Panc1 (cell line): ENCODE data around the gene DIP2C. TPM values are rescaled to one million over a fixed set of nuclear protein-coding genes. Genes with fewer than 3 reads are reported as not detected.

Experiments
- ATAC-seq: fragments of 200-7000 bp; cut with Tn5 transposase; 2 replicates; pipeline ENCODE4 v1.9.1; 2020; ENCODE audit warnings: mild to moderate bottlenecking, moderate library complexity
- BruUV-seq: library from RNA; stranded (reverse); fragments of 400-500 nt; replicated peaks from 2 replicates; lab custom pipeline; 2021; lab: Mats Ljungman, UMichigan
- CTCF ChIA-PET: fragments of 300-600 bp; sonication (Branson Sonifier 250); formaldehyde crosslinking; loops from one replicate; lab custom pipeline; 2022; ENCODE audit warnings: antibody characterized with exemption; lab: Charles Lee
- POLR2A ChIA-PET: fragments of 300-600 bp; sonication (Branson Sonifier 250); formaldehyde crosslinking; loops from one replicate; lab custom pipeline; 2022; ENCODE audit warnings: antibody characterized with exemption; lab: Charles Lee
- DNase-seq: peaks from one replicate; pipeline ENCODE4 v3.0.0-alpha.2; 2010; ENCODE audit warnings: low read depth, low spot score
- H3K27ac ChIP-seq: 2 replicates; pipeline ENCODE4 v1.5.1; 2011; ENCODE audit warnings: mild to moderate bottlenecking, low read length, inconsistent platforms
- H3K27me3 ChIP-seq: fragments of 200-500 bp; sonication (Bioruptor generic); 2 replicates; pipeline ENCODE4 v1.6.0; 2014; ENCODE audit warnings: low read length, inconsistent platforms; ENCODE audit not compliant: control insufficient read depth, insufficient read depth
- H3K36me3 ChIP-seq: fragments of 200-500 bp; sonication (Bioruptor generic); 2 replicates; pipeline ENCODE4 v1.5.1; 2014; ENCODE audit warnings: inconsistent platforms, mild to moderate bottlenecking, low read length, moderate library complexity; ENCODE audit not compliant: control insufficient read depth, insufficient read depth
- H3K4me1 ChIP-seq: 2 replicates; pipeline ENCODE4 v1.5.1; 2011; ENCODE audit warnings: inconsistent platforms, mild to moderate bottlenecking, low read length, moderate library complexity; ENCODE audit not compliant: control insufficient read depth, insufficient read depth
- H3K4me3 ChIP-seq, 2 experiments: 2 replicates each; pipeline ENCODE4 v1.5.1; 2011 to 2012; ENCODE audit warnings: low read depth in 2 of 2, low read length in 2 of 2, mild to moderate bottlenecking in 2 of 2, inconsistent platforms in 1 of 2, moderate library complexity in 1 of 2
- H3K9me3 ChIP-seq: fragments of 200-500 bp; sonication (Bioruptor generic); 2 replicates; pipeline ENCODE4 v1.5.1; 2014; ENCODE audit warnings: low read depth, mild to moderate bottlenecking, inconsistent platforms, low read length, moderate library complexity; ENCODE audit not compliant: control insufficient read depth, insufficient read depth
- POLR2AphosphoS5 ChIP-seq: IDR thresholded peaks from 2 replicates; pipeline ENCODE4 v1.6.1; 2012; ENCODE audit warnings: mild to moderate bottlenecking, low read depth, low read length, moderate library complexity
- SIN3A ChIP-seq: IDR thresholded peaks from 2 replicates; pipeline ENCODE4 v1.6.1; 2012; ENCODE audit warnings: low read depth, mild to moderate bottlenecking, low read length, moderate library complexity, borderline replicate concordance; ENCODE audit not compliant: insufficient read depth
- TCF7L2 ChIP-seq: IDR thresholded peaks from 2 replicates; pipeline ENCODE4 v1.6.1; 2011; ENCODE audit warnings: mild to moderate bottlenecking, low read depth, low read length, inconsistent platforms
- in situ Hi-C: cut with HindIII; loops from 2 replicates; pipeline ENCODE4 v1.10.0; 2016; ENCODE audit warnings: low sequenced_read_pairs, low pct_unique_long_range_greater_than_20kb
- intact Hi-C: fragments of 100-400 bp; cut with micrococcal nuclease; formaldehyde crosslinking; loops from one replicate; pipeline ENCODE4 v1.10.0; 2022; ENCODE audit not compliant: unreplicated experiment
- total RNA-seq: library from RNA; stranded (reverse); gene quantifications from one replicate; pipeline ENCODE4 v1.2.1, GENCODE V29; 2021; ENCODE audit not compliant: unreplicated experiment
- TF ChIP-seq, protein P1 (sequence below), 2 experiments: IDR thresholded peaks; 2 replicates each; pipeline ENCODE4 v1.6.1; 2011 to 2012; ENCODE audit warnings: low read depth in 2 of 2, control low read depth in 1 of 2, low read length in 1 of 2, mild to moderate bottlenecking in 1 of 2, moderate library complexity in 1 of 2; ENCODE audit not compliant: insufficient read depth in 1 of 2
- TF ChIP-seq, protein P2 (sequence below): fragments of 450-650 bp; IDR thresholded peaks from 2 replicates; pipeline ENCODE4 v1.5.1; 2017; ENCODE audit warnings: mild to moderate bottlenecking

Gene DIP2C
- total RNA-seq, 1 experiment from 2014 or later: 13.2 TPM

DNA sequence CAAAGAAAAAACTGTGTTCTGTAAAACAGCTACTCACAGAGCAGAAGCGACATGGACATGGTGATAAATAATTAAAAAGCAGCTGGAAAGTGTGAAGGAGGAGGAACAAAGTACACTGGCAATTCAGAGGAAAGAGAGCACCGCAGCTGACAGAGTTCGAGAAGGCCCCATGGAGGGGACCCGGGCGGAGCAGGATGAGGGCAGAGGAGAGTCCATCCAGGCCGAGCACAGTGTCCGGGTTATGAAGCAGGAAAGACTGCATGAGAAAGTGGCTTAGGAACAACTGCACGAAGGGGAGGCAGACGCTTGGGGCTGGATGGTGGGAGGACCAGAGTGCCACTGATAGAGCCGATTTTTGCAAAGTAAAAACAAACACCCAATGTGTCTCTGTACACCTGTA lies 368.7 kb downstream of the DIP2C start:
- ChIA-PET CTCF (no interaction called here), POLR2A (no interaction called here)
- no peak for ATAC-seq
- Histone ChIP-seq H3K4me3 (no peak overlapping the region), H3K4me1 (no peaks in the 10 kb centered on the region; the same call in 1 of the 2 replicates), H3K36me3 (no peaks in the 10 kb centered on the region), H3K27me3 (no peaks in the 10 kb centered on the region), H3K27ac (no peak overlapping the region), H3K9me3 (no peaks in the 10 kb centered on the region)
- BruUV-seq: no TSS peak
- DNase-seq: no peak
- TF ChIP-seq, protein P1, sequence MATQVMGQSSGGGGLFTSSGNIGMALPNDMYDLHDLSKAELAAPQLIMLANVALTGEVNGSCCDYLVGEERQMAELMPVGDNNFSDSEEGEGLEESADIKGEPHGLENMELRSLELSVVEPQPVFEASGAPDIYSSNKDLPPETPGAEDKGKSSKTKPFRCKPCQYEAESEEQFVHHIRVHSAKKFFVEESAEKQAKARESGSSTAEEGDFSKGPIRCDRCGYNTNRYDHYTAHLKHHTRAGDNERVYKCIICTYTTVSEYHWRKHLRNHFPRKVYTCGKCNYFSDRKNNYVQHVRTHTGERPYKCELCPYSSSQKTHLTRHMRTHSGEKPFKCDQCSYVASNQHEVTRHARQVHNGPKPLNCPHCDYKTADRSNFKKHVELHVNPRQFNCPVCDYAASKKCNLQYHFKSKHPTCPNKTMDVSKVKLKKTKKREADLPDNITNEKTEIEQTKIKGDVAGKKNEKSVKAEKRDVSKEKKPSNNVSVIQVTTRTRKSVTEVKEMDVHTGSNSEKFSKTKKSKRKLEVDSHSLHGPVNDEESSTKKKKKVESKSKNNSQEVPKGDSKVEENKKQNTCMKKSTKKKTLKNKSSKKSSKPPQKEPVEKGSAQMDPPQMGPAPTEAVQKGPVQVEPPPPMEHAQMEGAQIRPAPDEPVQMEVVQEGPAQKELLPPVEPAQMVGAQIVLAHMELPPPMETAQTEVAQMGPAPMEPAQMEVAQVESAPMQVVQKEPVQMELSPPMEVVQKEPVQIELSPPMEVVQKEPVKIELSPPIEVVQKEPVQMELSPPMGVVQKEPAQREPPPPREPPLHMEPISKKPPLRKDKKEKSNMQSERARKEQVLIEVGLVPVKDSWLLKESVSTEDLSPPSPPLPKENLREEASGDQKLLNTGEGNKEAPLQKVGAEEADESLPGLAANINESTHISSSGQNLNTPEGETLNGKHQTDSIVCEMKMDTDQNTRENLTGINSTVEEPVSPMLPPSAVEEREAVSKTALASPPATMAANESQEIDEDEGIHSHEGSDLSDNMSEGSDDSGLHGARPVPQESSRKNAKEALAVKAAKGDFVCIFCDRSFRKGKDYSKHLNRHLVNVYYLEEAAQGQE (IDR thresholded peaks at IDR 0.05; ENCODE audit: insufficient read depth in 1 of 2, low read depth in 2 of 2, low read length in 1 of 2): no peak
- no peak for TF ChIP-seq SIN3A
- no peak for TF ChIP-seq POLR2AphosphoS5
- TF ChIP-seq, protein P2, sequence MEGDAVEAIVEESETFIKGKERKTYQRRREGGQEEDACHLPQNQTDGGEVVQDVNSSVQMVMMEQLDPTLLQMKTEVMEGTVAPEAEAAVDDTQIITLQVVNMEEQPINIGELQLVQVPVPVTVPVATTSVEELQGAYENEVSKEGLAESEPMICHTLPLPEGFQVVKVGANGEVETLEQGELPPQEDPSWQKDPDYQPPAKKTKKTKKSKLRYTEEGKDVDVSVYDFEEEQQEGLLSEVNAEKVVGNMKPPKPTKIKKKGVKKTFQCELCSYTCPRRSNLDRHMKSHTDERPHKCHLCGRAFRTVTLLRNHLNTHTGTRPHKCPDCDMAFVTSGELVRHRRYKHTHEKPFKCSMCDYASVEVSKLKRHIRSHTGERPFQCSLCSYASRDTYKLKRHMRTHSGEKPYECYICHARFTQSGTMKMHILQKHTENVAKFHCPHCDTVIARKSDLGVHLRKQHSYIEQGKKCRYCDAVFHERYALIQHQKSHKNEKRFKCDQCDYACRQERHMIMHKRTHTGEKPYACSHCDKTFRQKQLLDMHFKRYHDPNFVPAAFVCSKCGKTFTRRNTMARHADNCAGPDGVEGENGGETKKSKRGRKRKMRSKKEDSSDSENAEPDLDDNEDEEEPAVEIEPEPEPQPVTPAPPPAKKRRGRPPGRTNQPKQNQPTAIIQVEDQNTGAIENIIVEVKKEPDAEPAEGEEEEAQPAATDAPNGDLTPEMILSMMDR: no peak
- no peak for TF ChIP-seq TCF7L2
- intact Hi-C loops: no loop called here
- in situ Hi-C loops: no loop called here

DNA sequence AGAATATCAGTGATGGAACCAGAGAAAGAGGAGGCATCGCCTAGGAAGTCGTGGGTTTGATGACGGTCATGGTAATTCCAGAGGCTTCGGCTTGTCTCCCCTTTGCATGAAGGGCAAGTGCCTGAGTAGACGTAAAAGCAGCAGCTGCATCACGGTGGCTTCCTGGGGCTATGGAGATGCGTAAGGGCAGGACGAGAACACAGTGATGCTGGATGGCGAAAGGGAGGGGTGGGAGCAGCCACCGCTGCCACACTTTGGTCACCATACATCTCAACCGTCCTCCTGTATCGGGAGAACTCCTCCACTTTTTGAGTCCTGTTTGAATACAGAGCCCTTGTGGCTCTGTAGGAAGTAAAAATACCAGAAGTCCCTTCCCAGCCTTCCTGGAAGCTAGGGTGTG lies 371.5 kb downstream of the DIP2C start:
- H3K9me3 ChIP-seq: no peaks in the 10 kb centered on the region
- H3K27ac ChIP-seq: no peak overlapping the region
- intact Hi-C loops: no loop called here
- H3K36me3 ChIP-seq: no peaks in the 10 kb centered on the region
- no peak for TF ChIP-seq SIN3A
- TF ChIP-seq, protein P2: no peak
- no peak for TF ChIP-seq TCF7L2
- no peak for TF ChIP-seq POLR2AphosphoS5
- TF ChIP-seq, protein P1 (IDR thresholded peaks at IDR 0.05; ENCODE audit: insufficient read depth in 1 of 2, low read depth in 2 of 2, low read length in 1 of 2): no peak
- H3K4me1 ChIP-seq: no peaks in the 10 kb centered on the region
- ChIA-PET POLR2A (no interaction called here), CTCF (no interaction called here)
- no TSS peak for BruUV-seq
- ATAC-seq (no peak), DNase-seq (no peak)
- no peak overlapping the region for H3K4me3 ChIP-seq
- H3K27me3 ChIP-seq: no peaks in the 10 kb centered on the region
- in situ Hi-C loops: no loop called here
